Stimulated activated naive CD8-positive, alpha-beta T cell treated with anti-CD3 and anti-CD28 coated beads, Interleukin-15, Interleukin-2, amounts not matched to agents 100 ng/mL and 50 ng/mL, for 24 hours (primary cell): ENCODE measurements around the gene MLPH.

Experiments
- H3K27ac Mint-ChIP-seq: one replicate; pipeline ENCODE4 v1.8.0; 2021; ENCODE audit warnings: mild to moderate bottlenecking, mixed read lengths
- H3K27me3 Mint-ChIP-seq: one replicate; pipeline ENCODE4 v1.8.0; 2021; ENCODE audit warnings: mixed read lengths
- H3K36me3 Mint-ChIP-seq: one replicate; pipeline ENCODE4 v1.8.0; 2021; ENCODE audit warnings: low read depth, mixed read lengths
- H3K4me1 Mint-ChIP-seq: one replicate; pipeline ENCODE4 v1.8.0; 2021; ENCODE audit warnings: low read depth, mixed read lengths
- H3K4me3 Mint-ChIP-seq: one replicate; pipeline ENCODE4 v1.8.0; 2021; ENCODE audit warnings: mild to moderate bottlenecking, mixed read lengths
- H3K9me3 Mint-ChIP-seq: one replicate; pipeline ENCODE4 v1.8.0; 2021; ENCODE audit warnings: mixed read lengths

The MLPH gene

GRCh38 chr2:237540823-237541222 is 53.8 kb downstream of the MLPH start:
- Mint-ChIP-seq H3K4me3 (no peak overlapping the region), H3K9me3 (no peaks in the 10 kb centered on the region), H3K27me3 (no peaks in the 10 kb centered on the region), H3K27ac (no peak overlapping the region), H3K36me3 (no peaks in the 10 kb centered on the region), H3K4me1 (no peaks in the 10 kb centered on the region)

- Mint-ChIP-seq H3K27ac (no peak overlapping the region), H3K9me3 (no peaks in the 10 kb centered on the region), H3K4me1 (no peaks in the 10 kb centered on the region), H3K36me3 (no peaks in the 10 kb centered on the region), H3K4me3 (no peak overlapping the region), H3K27me3 (no peaks in the 10 kb centered on the region)
Measured at GRCh38 chr2:237541243-237541642, 54.2 kb downstream of the MLPH start.

- Mint-ChIP-seq H3K27ac (no peak overlapping the region), H3K27me3 (no peaks in the 10 kb centered on the region), H3K36me3 (no peaks in the 10 kb centered on the region), H3K4me1 (no peaks in the 10 kb centered on the region), H3K9me3 (no peaks in the 10 kb centered on the region), H3K4me3 (no peak overlapping the region)
Measured at GRCh38 chr2:237542001-237542704, 55.1 kb downstream of the MLPH start.

- Mint-ChIP-seq H3K4me3 (no peak overlapping the region), H3K36me3 (no peaks in the 10 kb centered on the region), H3K9me3 (no peaks in the 10 kb centered on the region), H3K4me1 (no peaks in the 10 kb centered on the region), H3K27ac (no peak overlapping the region), H3K27me3 (no peaks in the 10 kb centered on the region)
Measured at GRCh38 chr2:237546040-237546875, 59.2 kb downstream of the MLPH start.

GRCh38 chr2:237546876-237547395 is 59.9 kb downstream of the MLPH start:
- Mint-ChIP-seq H3K27ac (no peak overlapping the region), H3K27me3 (no peaks in the 10 kb centered on the region), H3K9me3 (no peaks in the 10 kb centered on the region), H3K4me1 (no peaks in the 10 kb centered on the region), H3K4me3 (no peak overlapping the region), H3K36me3 (no peaks in the 10 kb centered on the region)

- H3K9me3 Mint-ChIP-seq, result no peaks in the 10 kb centered on the region
- no peaks in the 10 kb centered on the region for H3K36me3 Mint-ChIP-seq
- H3K27ac Mint-ChIP-seq, result no peak overlapping the region
- no peaks in the 10 kb centered on the region for H3K27me3 Mint-ChIP-seq
- no peak overlapping the region for H3K4me3 Mint-ChIP-seq
- H3K4me1 Mint-ChIP-seq, result no peaks in the 10 kb centered on the region
Measured at GRCh38 chr2:237547841-237548416, 60.9 kb downstream of the MLPH start.

GRCh38 chr2:237549216-237549615 is 62.2 kb downstream of the MLPH start:
- H3K4me1 Mint-ChIP-seq, result no peaks in the 10 kb centered on the region
- H3K4me3 Mint-ChIP-seq, result no peak overlapping the region
- H3K27me3 Mint-ChIP-seq, result no peaks in the 10 kb centered on the region
- no peak overlapping the region for H3K27ac Mint-ChIP-seq
- H3K9me3 Mint-ChIP-seq, result no peaks in the 10 kb centered on the region
- H3K36me3 Mint-ChIP-seq, result no peaks in the 10 kb centered on the region

- Mint-ChIP-seq H3K36me3 (no peaks in the 10 kb centered on the region), H3K9me3 (no peaks in the 10 kb centered on the region), H3K27ac (no peak overlapping the region), H3K4me3 (no peak overlapping the region), H3K27me3 (no peaks in the 10 kb centered on the region), H3K4me1 (no peaks in the 10 kb centered on the region)
Measured at GRCh38 chr2:237549643-237550415, 62.8 kb downstream of the MLPH start.

- Mint-ChIP-seq H3K9me3 (peaks cover 3% of the 10 kb centered on the region), H3K27ac (no peak overlapping the region), H3K36me3 (peaks cover 2% of the 10 kb centered on the region), H3K27me3 (peaks cover 6% of the 10 kb centered on the region), H3K4me1 (no peaks in the 10 kb centered on the region), H3K4me3 (no peak overlapping the region)
Measured at GRCh38 chr2:237551071-237551574, 64.1 kb downstream of the MLPH start.

GRCh38 chr2:237552908-237553307 is 65.9 kb downstream of the MLPH start:
- no peak overlapping the region for H3K27ac Mint-ChIP-seq
- peaks cover 4% of the 10 kb centered on the region for H3K36me3 Mint-ChIP-seq
- H3K4me3 Mint-ChIP-seq, result no peak overlapping the region
- peaks cover 10% of the 10 kb centered on the region for H3K27me3 Mint-ChIP-seq
- peaks cover 8% of the 10 kb centered on the region for H3K4me1 Mint-ChIP-seq
- peaks cover 5% of the 10 kb centered on the region for H3K9me3 Mint-ChIP-seq

GRCh38 chr2:237553948-237554347 is 66.9 kb downstream of the MLPH start:
- H3K36me3 Mint-ChIP-seq, result peaks cover 4% of the 10 kb centered on the region

GRCh38 chr2:237555560-237555959 is 68.5 kb downstream of the MLPH start:
- H3K27me3 Mint-ChIP-seq, result peaks cover 17% of the 10 kb centered on the region
- H3K36me3 Mint-ChIP-seq, result peaks cover 4% of the 10 kb centered on the region
- no peak overlapping the region for H3K27ac Mint-ChIP-seq
- no peak overlapping the region for H3K4me3 Mint-ChIP-seq
- peaks cover 8% of the 10 kb centered on the region for H3K4me1 Mint-ChIP-seq
- peaks cover 5% of the 10 kb centered on the region for H3K9me3 Mint-ChIP-seq

More at GRCh38 chr2:237553948-237554347, 66.9 kb downstream of the MLPH start:
- Mint-ChIP-seq H3K4me1 (peaks cover 8% of the 10 kb centered on the region), H3K9me3 (peaks cover 5% of the 10 kb centered on the region), H3K4me3 (no peak overlapping the region), H3K27me3 (peaks cover 12% of the 10 kb centered on the region), H3K27ac (no peak overlapping the region)

GRCh38 chr2:237556773-237557632 is 70.0 kb downstream of the MLPH start:
- Mint-ChIP-seq H3K36me3 (peaks cover 4% of the 10 kb centered on the region), H3K4me3 (no peak overlapping the region), H3K9me3 (peaks cover 5% of the 10 kb centered on the region), H3K27me3 (peaks cover 17% of the 10 kb centered on the region), H3K4me1 (peaks cover 8% of the 10 kb centered on the region), H3K27ac (no peak overlapping the region)

GRCh38 chr2:237557633-237558015 is 70.6 kb downstream of the MLPH start:
- H3K4me3 Mint-ChIP-seq, result no peak overlapping the region
- no peak overlapping the region for H3K27ac Mint-ChIP-seq
- peaks cover 4% of the 10 kb centered on the region for H3K36me3 Mint-ChIP-seq
- H3K9me3 Mint-ChIP-seq, result peaks cover 5% of the 10 kb centered on the region
- peaks cover 20% of the 10 kb centered on the region for H3K27me3 Mint-ChIP-seq
- H3K4me1 Mint-ChIP-seq, result peaks cover 8% of the 10 kb centered on the region
